ENCODE measurements around the gene TTLL6. TPM values are rescaled to one million over a fixed set of nuclear protein-coding genes. Genes with fewer than 3 reads are reported as not detected.

Gene TTLL6
- total and polyA plus RNA-seq, 9 of the 15 experiments (the other 6 are each of a cell fraction or from before 2014, with no cell fraction given) = 0.05 TPM; not detected in 8

GRCh38 chr17:48792033-48792798 lies 24.8 kb downstream of the TTLL6 start:
- Histone ChIP-seq H3K9me3 (replicated peaks; ENCODE audit: control insufficient read depth, insufficient read depth, low read depth, low read length) (no peaks in the 10 kb centered on the region), H3K4me1 (replicated peaks in 1 of 2; ENCODE audit: control insufficient read depth in 2 of 2, insufficient read depth in 2 of 2, low read length in 2 of 2) (peaks cover 0 to 3% of the 10 kb centered on the region in 2 experiments; a peak in 2 of 5 replicates), H3K27me3 (ENCODE audit: control insufficient read depth in 2 of 2, insufficient read depth in 2 of 2, low read length in 2 of 2) (peaks cover 56 to 86% of the 10 kb centered on the region in 2 experiments), H2AFZ (ENCODE audit: low read depth, low read length) (no peak overlapping the region), H4K20me1 (replicated peaks; ENCODE audit: control insufficient read depth, insufficient read depth, low read length) (peaks cover 8% of the 10 kb centered on the region), H3K27ac (ENCODE audit: extremely low read depth, low read depth, low read length) (no peak overlapping the region), H3K4me2 (ENCODE audit: insufficient read depth, low read length) (no peak overlapping the region), H3K9me1 (ENCODE audit: control insufficient read depth, insufficient read depth, low read length) (no peaks in the 10 kb centered on the region), H3K9ac (ENCODE audit: insufficient read depth in 1 of 2, low read depth in 2 of 2, low read length in 2 of 2) (no peak overlapping the region), H3K79me2 (ENCODE audit: control insufficient read depth, insufficient read depth, low read length) (no peaks in the 10 kb centered on the region), H3K4me3 (no peak overlapping the region), H3K36me3 (ENCODE audit: control insufficient read depth, insufficient read depth, low read length) (no peaks in the 10 kb centered on the region)
- DNase-seq (ENCODE audit: extremely low read depth in 1 of 4, low spot score in 3 of 4) (peak in 2 of 4 experiments; percentile 35 to 54), FAIRE-seq (peak; percentile 66), ATAC-seq (no peak; the same call in 2 of the 3 replicates)
- intact Hi-C loops (cut with micrococcal nuclease) = no loop called here
- BruUV-seq (replicated peaks) = no TSS peak
- 0% methylated on average over 3 of the region's 3 CpGs for WGBS (ENCODE audit: insufficient coverage, low coverage, missing lambda C conversion rate)
- TF ChIP-seq, protein P1, sequence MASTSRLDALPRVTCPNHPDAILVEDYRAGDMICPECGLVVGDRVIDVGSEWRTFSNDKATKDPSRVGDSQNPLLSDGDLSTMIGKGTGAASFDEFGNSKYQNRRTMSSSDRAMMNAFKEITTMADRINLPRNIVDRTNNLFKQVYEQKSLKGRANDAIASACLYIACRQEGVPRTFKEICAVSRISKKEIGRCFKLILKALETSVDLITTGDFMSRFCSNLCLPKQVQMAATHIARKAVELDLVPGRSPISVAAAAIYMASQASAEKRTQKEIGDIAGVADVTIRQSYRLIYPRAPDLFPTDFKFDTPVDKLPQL (IDR thresholded peaks at IDR 0.05; ENCODE audit: extremely low read depth, insufficient read length) = no peak
- peak in 1 of 2 experiments; percentile 31; a peak in 1 of 4 replicates for TF ChIP-seq RCOR1 (IDR thresholded peaks at IDR 0.05; ENCODE audit: borderline replicate concordance in 1 of 2, low read depth in 2 of 2, low read length in 2 of 2)
- 0 out of 2 replicates have a peak, but pooled peaks have one; percentile 17 for TF ChIP-seq TCF3 (CRISPR knock-in tag; IDR thresholded peaks at IDR 0.05)
- TF ChIP-seq PTBP1 (IDR thresholded peaks at IDR 0.05; ENCODE audit: low read depth, low read length) = peak; percentile 97
- TF ChIP-seq CBFA2T3 (IDR thresholded peaks at IDR 0.05) = peak; percentile 31; the same call in 1 of the 2 replicates
- no peak for TF ChIP-seq CREBBP (IDR thresholded peaks at IDR 0.05; ENCODE audit: low read depth, low read length)
- TF ChIP-seq SOX6 (IDR thresholded peaks at IDR 0.05) = peak; percentile 68
- no peak for TF ChIP-seq EZH2 (IDR thresholded peaks at IDR 0.05; ENCODE audit: borderline replicate concordance, low read depth, low read length)
- peak; percentile 74 for TF ChIP-seq RBM25 (IDR thresholded peaks at IDR 0.05; ENCODE audit: low read depth, low read length, severe bottlenecking)
- TF ChIP-seq RHOXF2B (CRISPR knock-in tag; conservative IDR thresholded peaks at IDR 0.05) = no peak
- TF ChIP-seq SMARCA5 (IDR thresholded peaks at IDR 0.05) = 0 out of 2 replicates have a peak, but pooled peaks have one; percentile 30
- TF ChIP-seq MIER1 (IDR thresholded peaks at IDR 0.05; ENCODE audit: low read depth) = peak; percentile 99
- ChIA-PET POLR2A (interaction anchor here (1.2 kb wide), 1 partner anchor 12 kb away, joined by 4 read pairs; no protein-coding TSS in a partner anchor), CTCF (ENCODE audit: low intra/inter-chr PET ratio) (interaction anchor here (4.3 kb wide), 1 partner anchor 114 kb away, joined by 31 read pairs; no protein-coding TSS in a partner anchor)
- in situ Hi-C loops (cut with MboI) = no loop called here
